ENCODE measurements around the gene CCDC181. TPM values are rescaled to one million over a fixed set of nuclear protein-coding genes. Genes with fewer than 3 reads are reported as not detected.

CCDC181 gene
- total RNA-seq, 1 donor from 2014 or later, result 0.09 TPM

DNA sequence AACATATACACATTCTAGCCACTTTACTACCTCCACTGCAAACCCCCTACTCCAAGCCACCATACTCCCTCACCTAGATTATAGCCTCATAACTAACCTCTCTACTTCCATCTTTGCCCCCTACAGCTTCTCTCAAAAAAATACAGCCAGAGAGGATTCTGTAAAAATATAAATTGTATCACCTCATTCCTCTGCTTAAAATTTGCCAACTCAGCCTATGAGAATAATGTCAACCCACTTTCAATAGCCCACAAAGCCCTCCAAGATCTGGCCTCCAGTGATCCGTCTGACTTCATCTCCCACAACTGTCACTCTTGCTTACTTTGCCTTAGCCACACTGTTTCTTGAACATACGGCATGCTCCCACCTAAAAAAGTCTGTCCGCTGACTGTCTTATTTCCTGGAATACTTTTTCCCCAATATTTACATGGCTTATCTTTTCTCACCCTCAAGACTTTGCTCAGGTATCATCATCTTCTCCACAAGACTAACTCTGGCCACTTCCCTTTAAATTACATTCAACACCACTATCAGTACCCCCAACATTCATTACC is 81.2 kb downstream of the CCDC181 start:
- H3K4me1 Mint-ChIP-seq (ENCODE audit: low read depth), result peaks cover 5% of the 10 kb centered on the region
- no peaks in the 10 kb centered on the region for H3K27me3 Mint-ChIP-seq (ENCODE audit: low read depth)
- H3K9me3 Mint-ChIP-seq, result no peaks in the 10 kb centered on the region
- intact Hi-C loops (cut with micrococcal nuclease), result loop anchor here (5.0 kb wide), 3 partner anchors 239 to 1004 kb away; partner anchors contain the start of gene ATP1B1
- DNase-seq (ENCODE audit: low spot score), result no peak
- H3K27ac Mint-ChIP-seq, result no peak overlapping the region
- H3K4me3 Mint-ChIP-seq (ENCODE audit: low read depth), result no peak overlapping the region
- peaks cover under 1% of the 10 kb centered on the region for H3K36me3 Mint-ChIP-seq (ENCODE audit: low read depth)

DNA sequence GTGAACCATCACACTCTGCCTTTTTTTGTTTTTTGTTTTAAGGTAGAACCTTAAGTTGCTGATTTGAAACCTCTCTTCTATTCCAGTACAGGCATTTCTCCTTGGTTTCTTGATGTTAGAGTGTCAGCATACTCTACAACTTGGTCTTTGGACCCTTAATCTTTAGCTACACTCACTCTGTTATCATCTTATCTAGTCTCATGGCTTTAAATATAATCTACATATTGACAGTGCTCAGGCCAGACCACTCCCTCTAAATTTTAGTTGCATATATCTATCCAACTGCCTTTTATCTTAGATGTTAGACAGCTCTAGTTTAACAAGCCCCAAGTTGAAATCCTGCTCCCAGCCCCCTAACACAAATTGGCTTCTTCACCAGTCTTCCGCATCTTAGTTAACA is 81.8 kb downstream of the CCDC181 start:
- Mint-ChIP-seq H3K4me1 (ENCODE audit: low read depth) (peaks cover 2% of the 10 kb centered on the region), H3K9me3 (peaks cover 6% of the 10 kb centered on the region), H3K27ac (no peak overlapping the region), H3K4me3 (ENCODE audit: low read depth) (no peak overlapping the region), H3K36me3 (ENCODE audit: low read depth) (peaks cover 7% of the 10 kb centered on the region), H3K27me3 (ENCODE audit: low read depth) (no peaks in the 10 kb centered on the region)
- intact Hi-C loops (cut with micrococcal nuclease), result loop anchor here (5.0 kb wide), 3 partner anchors 238 to 1003 kb away; partner anchors contain the start of gene ATP1B1
- DNase-seq (ENCODE audit: low spot score), result no peak

Other genes with a start within 250 kb of the CCDC181 start
- gene NME7, start 59.7 kb downstream of the CCDC181 start, total RNA-seq, result 14.1 and 23.4 TPM in 2 replicates
- 11.8 and 11.9 TPM in 2 replicates for gene BLZF1, start 59.3 kb downstream of the CCDC181 start, total RNA-seq
- 11.2 and 11.9 TPM in 2 replicates for gene SLC19A2, start 58.5 kb upstream of the CCDC181 start, total RNA-seq
- gene F5, start 159.0 kb upstream of the CCDC181 start, total RNA-seq, result 25.0 and 26.0 TPM in 2 replicates
- 0.16 and 0.25 TPM in 2 replicates for gene SELP, start 202.7 kb upstream of the CCDC181 start, total RNA-seq

Data from activated T-helper 2 cell treated with anti-CD3 and anti-CD28 coated beads, Interferon-gamma antibody, Interleukin-2, Interleukin-4, amounts not matched to agents 10 μg/mL and 5 μg/mL and 100 μg/mL, durations not matched to agents 14 hours and 24 hours and 36 hours (primary cell).